Fibroblast of villous mesenchyme (primary cell): ENCODE results near the gene EIF2B1. TPM values are rescaled to one million over a fixed set of nuclear protein-coding genes. Genes with fewer than 3 reads are reported as not detected.
A peak's percentile ranks its signal among the peaks of the same experiment; 100 is the strongest.

Experiments used
- DNase-seq: peaks from one replicate; pipeline ENCODE4 v3.0.0-alpha.2; 2010; ENCODE audit warnings: low read depth
- H3K4me3 ChIP-seq: 2 replicates; pipeline ENCODE4 v1.5.1; 2011; ENCODE audit warnings: low read depth, mild to moderate bottlenecking, low read length
- small RNA-seq: library from RNA; depleted of rRNA; stranded (forward); fragments of <200 nt; gene quantifications from one replicate; pipeline ENCODE3, GENCODE V24; 2012
- total RNA-seq: library from RNA; depleted of rRNA; stranded (reverse); fragments of >200 nt; gene quantifications from 2 replicates; pipeline ENCODE4 v1.2.3, GENCODE V29; 2012
- TF ChIP-seq, protein P1 (sequence below): IDR thresholded peaks from 2 replicates; pipeline ENCODE4 v1.5.1; 2012; ENCODE audit warnings: low read depth, mild to moderate bottlenecking, low read length; ENCODE audit not compliant: insufficient read depth

Gene EIF2B1
- total RNA-seq, 1 donor, result 31.1 TPM

DNA sequence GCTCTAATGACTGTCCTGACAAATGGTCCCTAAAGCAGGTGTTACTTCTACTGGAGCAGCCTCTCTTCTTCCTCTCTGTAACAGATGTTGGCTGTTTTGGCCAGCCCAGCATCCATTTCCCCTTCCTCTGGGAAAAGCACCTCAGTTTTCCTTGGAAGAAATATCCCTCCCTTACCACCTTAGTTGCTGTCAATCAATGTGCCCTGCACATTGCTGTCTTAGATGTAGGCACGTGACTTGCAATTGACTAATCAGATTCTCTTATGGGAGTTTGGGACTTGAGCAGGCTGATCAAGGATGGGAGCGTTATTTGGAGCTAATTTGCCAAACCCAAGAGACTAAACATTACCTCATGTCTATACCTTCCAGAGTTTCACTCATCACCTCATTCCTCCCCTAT is 61.1 kb downstream of the EIF2B1 start:
- TF ChIP-seq, protein P1, sequence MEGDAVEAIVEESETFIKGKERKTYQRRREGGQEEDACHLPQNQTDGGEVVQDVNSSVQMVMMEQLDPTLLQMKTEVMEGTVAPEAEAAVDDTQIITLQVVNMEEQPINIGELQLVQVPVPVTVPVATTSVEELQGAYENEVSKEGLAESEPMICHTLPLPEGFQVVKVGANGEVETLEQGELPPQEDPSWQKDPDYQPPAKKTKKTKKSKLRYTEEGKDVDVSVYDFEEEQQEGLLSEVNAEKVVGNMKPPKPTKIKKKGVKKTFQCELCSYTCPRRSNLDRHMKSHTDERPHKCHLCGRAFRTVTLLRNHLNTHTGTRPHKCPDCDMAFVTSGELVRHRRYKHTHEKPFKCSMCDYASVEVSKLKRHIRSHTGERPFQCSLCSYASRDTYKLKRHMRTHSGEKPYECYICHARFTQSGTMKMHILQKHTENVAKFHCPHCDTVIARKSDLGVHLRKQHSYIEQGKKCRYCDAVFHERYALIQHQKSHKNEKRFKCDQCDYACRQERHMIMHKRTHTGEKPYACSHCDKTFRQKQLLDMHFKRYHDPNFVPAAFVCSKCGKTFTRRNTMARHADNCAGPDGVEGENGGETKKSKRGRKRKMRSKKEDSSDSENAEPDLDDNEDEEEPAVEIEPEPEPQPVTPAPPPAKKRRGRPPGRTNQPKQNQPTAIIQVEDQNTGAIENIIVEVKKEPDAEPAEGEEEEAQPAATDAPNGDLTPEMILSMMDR, result no peak
- DNase-seq, result no peak
- no peak overlapping the region for H3K4me3 ChIP-seq

DNA sequence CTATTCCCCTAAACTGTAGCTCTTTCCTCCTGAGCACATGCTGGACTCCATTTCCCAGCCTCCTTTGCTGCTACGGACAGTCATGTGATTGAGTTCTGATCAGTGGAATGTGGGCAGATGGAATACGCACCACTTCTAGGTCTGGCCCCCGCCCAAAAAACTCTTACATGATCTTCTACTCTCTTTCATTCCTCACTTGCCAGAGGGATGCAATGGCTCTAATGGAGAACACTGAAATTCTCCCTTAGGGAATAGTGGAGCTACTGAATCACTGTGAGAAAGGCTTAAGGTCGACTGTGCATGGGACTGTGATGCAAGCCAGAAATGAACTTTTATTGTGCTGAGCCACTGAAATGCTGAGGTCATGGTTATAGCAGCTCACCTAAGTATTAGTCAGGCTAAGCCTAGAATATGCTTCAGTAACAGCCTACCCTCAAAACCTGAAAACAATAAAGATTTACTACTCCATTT is 62.1 kb downstream of the EIF2B1 start:
- TF ChIP-seq, protein P1, result no peak
- peak; percentile 86 for DNase-seq
- H3K4me3 ChIP-seq, result peak overlapping the region; percentile 6

Small RNA genes lying within 50 kb of the gene (small RNA-seq; reads per million reads assigned to genes)
- gene SNORA9B, result 11.1 reads per million, percentile 91 among the genes with 10 or more reads in this experiment

Other genes starting within 250 kb of the EIF2B1 start
- gene KMT5A, start 249.6 kb downstream of the EIF2B1 start, total RNA-seq, result 45.7 and 62.2 TPM in 2 replicates
- gene RILPL2, start 197.0 kb downstream of the EIF2B1 start, total RNA-seq, result 3.5 and 5.6 TPM in 2 replicates
- 14.8 and 20.7 TPM in 2 replicates for gene SNRNP35, start 175.5 kb downstream of the EIF2B1 start, total RNA-seq
- gene RILPL1, start 100.0 kb downstream of the EIF2B1 start, total RNA-seq, result 10.6 and 13.4 TPM in 2 replicates
- gene TMED2, start 49.1 kb downstream of the EIF2B1 start, total RNA-seq, result 379 and 640 TPM in 2 replicates
- 21.6 and 22.5 TPM in 2 replicates for gene DDX55, start 31.6 kb downstream of the EIF2B1 start, total RNA-seq
- 33.5 and 47.1 TPM in 2 replicates for gene GTF2H3, start 143 bp upstream of the EIF2B1 start, total RNA-seq
- 12.2 and 13.0 TPM in 2 replicates for gene TCTN2, start 37.4 kb upstream of the EIF2B1 start, total RNA-seq
- gene ATP6V0A2, start 78.7 kb upstream of the EIF2B1 start, total RNA-seq, result 22.5 and 28.0 TPM in 2 replicates
- gene DNAH10, start 128.6 kb upstream of the EIF2B1 start, total RNA-seq, result 0.43 and 0.64 TPM in 2 replicates